Activated CD8-positive, alpha-beta T cell treated with anti-CD3 and anti-CD28 coated beads, Interleukin-2, amount 10 ng/mL, durations not matched to agents 7 days and 5 days (primary cell): ENCODE data around the gene C1orf53. TPM values are rescaled to one million over a fixed set of nuclear protein-coding genes. Genes with fewer than 3 reads are reported as not detected.
A peak's percentile ranks its signal among the peaks of the same experiment; 100 is the strongest.

Experiments
- ATAC-seq: fragments of 150-1000 bp; cut with Tn5 transposase; one replicate; pipeline ENCODE4 v1.10.0; 2021; ENCODE audit warnings: moderate library complexity
- CTCF ChIA-PET: fragments of 350-600 bp; sonication (Branson Sonifier 250); formaldehyde crosslinking; loops from one replicate; lab custom pipeline; 2021; ENCODE audit warnings: antibody characterized with exemption; lab: Charles Lee
- POLR2A ChIA-PET: fragments of 350-600 bp; sonication (Branson Sonifier 250); formaldehyde crosslinking; loops from one replicate; lab custom pipeline; 2021; ENCODE audit warnings: antibody characterized with exemption; lab: Charles Lee
- DNase-seq: peaks from one replicate; pipeline ENCODE4 v3.0.0-alpha.2; 2020
- H3K27ac Mint-ChIP-seq: one replicate; pipeline ENCODE4 v1.8.0; 2021; ENCODE audit warnings: mild to moderate bottlenecking, mixed read lengths
- H3K27me3 Mint-ChIP-seq: one replicate; pipeline ENCODE4 v1.8.0; 2021; ENCODE audit warnings: low read depth, mixed read lengths
- H3K36me3 Mint-ChIP-seq: one replicate; pipeline ENCODE4 v1.8.0; 2021; ENCODE audit warnings: low read depth, mixed read lengths
- H3K4me1 Mint-ChIP-seq: one replicate; pipeline ENCODE4 v1.8.0; 2021; ENCODE audit warnings: low read depth, mixed read lengths
- H3K4me3 Mint-ChIP-seq: one replicate; pipeline ENCODE4 v1.8.0; 2021; ENCODE audit warnings: mild to moderate bottlenecking, mixed read lengths
- H3K9me3 Mint-ChIP-seq: one replicate; pipeline ENCODE4 v1.8.0; 2022; ENCODE audit warnings: mixed read lengths; ENCODE audit not compliant: insufficient read depth
- total RNA-seq, 2 experiments: library from RNA; stranded (reverse); gene quantifications; one replicate each; pipeline ENCODE4 v1.2.3, GENCODE V29; 2021

Gene C1orf53
- total RNA-seq, 2 experiments from 2014 or later, result 0.68 to 0.97 TPM

GRCh38 chr1:197908716-197909220 is 6.3 kb downstream of the C1orf53 start:
- no peaks in the 10 kb centered on the region for H3K9me3 Mint-ChIP-seq
- DNase-seq (no peak), ATAC-seq (no peak)
- H3K4me1 Mint-ChIP-seq, result peaks cover 54% of the 10 kb centered on the region
- no peaks in the 10 kb centered on the region for H3K36me3 Mint-ChIP-seq
- ChIA-PET CTCF (no interaction called here), POLR2A (no interaction called here)
- no peak overlapping the region for H3K27ac Mint-ChIP-seq
- H3K4me3 Mint-ChIP-seq, result peak overlapping the region; percentile 2
- H3K27me3 Mint-ChIP-seq, result peaks cover 91% of the 10 kb centered on the region

- ChIA-PET CTCF (interaction anchor here (1.1 to 2.4 kb wide), 3 partner anchors 15 to 292 kb away, joined by 3 to 7 read pairs (median 4); no protein-coding TSS in a partner anchor), POLR2A (no interaction called here)
- peaks cover 56% of the 10 kb centered on the region for H3K4me1 Mint-ChIP-seq
- no peak overlapping the region for H3K27ac Mint-ChIP-seq
- ATAC-seq, result no peak
- no peaks in the 10 kb centered on the region for H3K9me3 Mint-ChIP-seq
- H3K4me3 Mint-ChIP-seq, result no peak overlapping the region
- no peak for DNase-seq
- no peaks in the 10 kb centered on the region for H3K36me3 Mint-ChIP-seq
- H3K27me3 Mint-ChIP-seq, result peaks cover 91% of the 10 kb centered on the region
Observed at GRCh38 chr1:197909384-197909783, 7.0 kb downstream of the C1orf53 start.

GRCh38 chr1:197910120-197910991 is 7.9 kb downstream of the C1orf53 start:
- H3K4me3 Mint-ChIP-seq, result peak overlapping the region; percentile 62
- H3K4me1 Mint-ChIP-seq, result peaks cover 59% of the 10 kb centered on the region

GRCh38 chr1:197911111-197911856 is 8.9 kb downstream of the C1orf53 start:
- Mint-ChIP-seq H3K27ac (no peak overlapping the region), H3K4me1 (peaks cover 68% of the 10 kb centered on the region), H3K4me3 (peak overlapping the region; percentile 78), H3K9me3 (no peaks in the 10 kb centered on the region), H3K36me3 (no peaks in the 10 kb centered on the region), H3K27me3 (peaks cover 94% of the 10 kb centered on the region)
- POLR2A ChIA-PET, result no interaction called here
- ATAC-seq (peak; percentile 21), DNase-seq (no peak)
- CTCF ChIA-PET, result interaction anchor here (0.7 to 2.4 kb wide), 7 partner anchors 8 to 391 kb away, joined by 3 to 7 read pairs (median 3); partner anchors contain the start of gene C1orf53

More at GRCh38 chr1:197910120-197910991, 7.9 kb downstream of the C1orf53 start:
- ChIA-PET POLR2A (interaction anchor here (0.5 to 0.6 kb wide), 2 partner anchors 191 to 339 kb away, joined by 3 read pairs; no protein-coding TSS in a partner anchor), CTCF (interaction anchor here (1.0 to 2.4 kb wide), 7 partner anchors 9 to 389 kb away, joined by 3 to 7 read pairs (median 3); no protein-coding TSS in a partner anchor)
- Mint-ChIP-seq H3K9me3 (no peaks in the 10 kb centered on the region), H3K27ac (peak overlapping the region; percentile 13), H3K36me3 (no peaks in the 10 kb centered on the region), H3K27me3 (peaks cover 94% of the 10 kb centered on the region)
- no peak for DNase-seq
- no peak for ATAC-seq

- POLR2A ChIA-PET, result no interaction called here
- ATAC-seq (no peak), DNase-seq (no peak)
- H3K27me3 Mint-ChIP-seq, result peaks cover 95% of the 10 kb centered on the region
- CTCF ChIA-PET, result interaction anchor here (0.7 to 2.4 kb wide), 9 partner anchors 9 to 392 kb away, joined by 3 to 7 read pairs (median 4); partner anchors contain the start of gene C1orf53
- no peaks in the 10 kb centered on the region for H3K36me3 Mint-ChIP-seq
- H3K4me3 Mint-ChIP-seq, result peak overlapping the region; percentile 78
- H3K9me3 Mint-ChIP-seq, result no peaks in the 10 kb centered on the region
- H3K27ac Mint-ChIP-seq, result no peak overlapping the region
- peaks cover 76% of the 10 kb centered on the region for H3K4me1 Mint-ChIP-seq
Observed at GRCh38 chr1:197911857-197912696, 9.6 kb downstream of the C1orf53 start.

- Mint-ChIP-seq H3K36me3 (no peaks in the 10 kb centered on the region), H3K4me1 (peaks cover 85% of the 10 kb centered on the region), H3K27me3 (peaks cover 97% of the 10 kb centered on the region), H3K27ac (no peak overlapping the region), H3K9me3 (no peaks in the 10 kb centered on the region), H3K4me3 (peak overlapping the region; percentile 78)
- DNase-seq (no peak), ATAC-seq (peak; percentile 13)
- POLR2A ChIA-PET, result no interaction called here
- CTCF ChIA-PET, result interaction anchor here (1.0 to 2.7 kb wide), 7 partner anchors 10 to 552 kb away, joined by 3 to 8 read pairs (median 4); no protein-coding TSS in a partner anchor
Observed at GRCh38 chr1:197912739-197913494, 10.5 kb downstream of the C1orf53 start.

- peaks cover 97% of the 10 kb centered on the region for H3K27me3 Mint-ChIP-seq
- H3K9me3 Mint-ChIP-seq, result no peaks in the 10 kb centered on the region
- CTCF ChIA-PET, result interaction anchor here (0.8 to 6.9 kb wide), 11 partner anchors 9 to 710 kb away, joined by 3 to 64 read pairs (median 4); partner anchors contain the start of gene C1orf53
- no peaks in the 10 kb centered on the region for H3K36me3 Mint-ChIP-seq
- POLR2A ChIA-PET, result interaction anchor here (1.1 to 1.6 kb wide), 2 partner anchors 8 to 11 kb away, joined by 3 to 8 read pairs; partner anchors contain the start of gene C1orf53
- no peak overlapping the region for H3K27ac Mint-ChIP-seq
- H3K4me1 Mint-ChIP-seq, result peaks cover 87% of the 10 kb centered on the region
- DNase-seq (no peak), ATAC-seq (no peak)
- peak overlapping the region; percentile 78 for H3K4me3 Mint-ChIP-seq
Observed at GRCh38 chr1:197913495-197914276, 11.3 kb downstream of the C1orf53 start.

GRCh38 chr1:197914510-197914909 is 12.1 kb downstream of the C1orf53 start:
- ATAC-seq, result no peak
- Mint-ChIP-seq H3K27me3 (peaks cover 98% of the 10 kb centered on the region), H3K27ac (no peak overlapping the region), H3K4me1 (peaks cover 88% of the 10 kb centered on the region), H3K36me3 (no peaks in the 10 kb centered on the region), H3K9me3 (no peaks in the 10 kb centered on the region), H3K4me3 (no peak overlapping the region)
- CTCF ChIA-PET, result interaction anchor here (0.7 to 6.9 kb wide), 9 partner anchors 9 to 710 kb away, joined by 3 to 64 read pairs (median 5); partner anchors contain the start of gene C1orf53
- POLR2A ChIA-PET, result interaction anchor here (1.1 to 1.6 kb wide), 2 partner anchors 9 to 12 kb away, joined by 3 to 8 read pairs; partner anchors contain the start of gene C1orf53
- DNase-seq, result no peak

GRCh38 chr1:197915260-197915861 is 12.9 kb downstream of the C1orf53 start:
- no peak overlapping the region for H3K27ac Mint-ChIP-seq
- DNase-seq (no peak), ATAC-seq (no peak)
- H3K9me3 Mint-ChIP-seq, result no peaks in the 10 kb centered on the region
- peaks cover 97% of the 10 kb centered on the region for H3K27me3 Mint-ChIP-seq
- ChIA-PET POLR2A (interaction anchor here (1.1 to 1.6 kb wide), 2 partner anchors 10 to 12 kb away, joined by 3 to 8 read pairs; partner anchors contain the start of gene C1orf53), CTCF (interaction anchor here (1.0 to 6.9 kb wide), 6 partner anchors 9 to 549 kb away, joined by 4 to 64 read pairs (median 7); partner anchors contain the start of gene C1orf53)
- no peaks in the 10 kb centered on the region for H3K36me3 Mint-ChIP-seq
- peak overlapping the region; percentile 73 for H3K4me3 Mint-ChIP-seq
- peaks cover 88% of the 10 kb centered on the region for H3K4me1 Mint-ChIP-seq
